RWPE1 (cell line): ENCODE data around the gene IL22RA1.

Source experiments
- CTCF ChIA-PET: fragments of 350-600 bp; sonication (Branson Sonifier 250); formaldehyde crosslinking; extraction: SDS; loops from one replicate; lab custom pipeline; 2021; lab: Yijun Ruan, JAX
- POLR2A ChIA-PET: fragments of 400-600 bp; formaldehyde crosslinking; extraction: SDS; loops from one replicate; lab custom pipeline; 2020; ENCODE audit warnings: antibody characterized with exemption; ENCODE audit not compliant: low non-redundant PET; lab: Yijun Ruan, JAX
- DNase-seq: peaks from one replicate; pipeline ENCODE4 v3.0.0; 2012; ENCODE audit warnings: low spot score
- H3K27ac ChIP-seq: fragments of 450-650 bp; 2 replicates; pipeline ENCODE4 v1.5.1; 2017
- TF ChIP-seq, protein P1 (sequence below): fragments of 450-650 bp; conservative IDR thresholded peaks from 2 replicates; pipeline ENCODE4 v1.5.1; 2017; ENCODE audit warnings: low read depth, mild to moderate bottlenecking

Gene IL22RA1, protein sequence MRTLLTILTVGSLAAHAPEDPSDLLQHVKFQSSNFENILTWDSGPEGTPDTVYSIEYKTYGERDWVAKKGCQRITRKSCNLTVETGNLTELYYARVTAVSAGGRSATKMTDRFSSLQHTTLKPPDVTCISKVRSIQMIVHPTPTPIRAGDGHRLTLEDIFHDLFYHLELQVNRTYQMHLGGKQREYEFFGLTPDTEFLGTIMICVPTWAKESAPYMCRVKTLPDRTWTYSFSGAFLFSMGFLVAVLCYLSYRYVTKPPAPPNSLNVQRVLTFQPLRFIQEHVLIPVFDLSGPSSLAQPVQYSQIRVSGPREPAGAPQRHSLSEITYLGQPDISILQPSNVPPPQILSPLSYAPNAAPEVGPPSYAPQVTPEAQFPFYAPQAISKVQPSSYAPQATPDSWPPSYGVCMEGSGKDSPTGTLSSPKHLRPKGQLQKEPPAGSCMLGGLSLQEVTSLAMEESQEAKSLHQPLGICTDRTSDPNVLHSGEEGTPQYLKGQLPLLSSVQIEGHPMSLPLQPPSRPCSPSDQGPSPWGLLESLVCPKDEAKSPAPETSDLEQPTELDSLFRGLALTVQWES

DNA sequence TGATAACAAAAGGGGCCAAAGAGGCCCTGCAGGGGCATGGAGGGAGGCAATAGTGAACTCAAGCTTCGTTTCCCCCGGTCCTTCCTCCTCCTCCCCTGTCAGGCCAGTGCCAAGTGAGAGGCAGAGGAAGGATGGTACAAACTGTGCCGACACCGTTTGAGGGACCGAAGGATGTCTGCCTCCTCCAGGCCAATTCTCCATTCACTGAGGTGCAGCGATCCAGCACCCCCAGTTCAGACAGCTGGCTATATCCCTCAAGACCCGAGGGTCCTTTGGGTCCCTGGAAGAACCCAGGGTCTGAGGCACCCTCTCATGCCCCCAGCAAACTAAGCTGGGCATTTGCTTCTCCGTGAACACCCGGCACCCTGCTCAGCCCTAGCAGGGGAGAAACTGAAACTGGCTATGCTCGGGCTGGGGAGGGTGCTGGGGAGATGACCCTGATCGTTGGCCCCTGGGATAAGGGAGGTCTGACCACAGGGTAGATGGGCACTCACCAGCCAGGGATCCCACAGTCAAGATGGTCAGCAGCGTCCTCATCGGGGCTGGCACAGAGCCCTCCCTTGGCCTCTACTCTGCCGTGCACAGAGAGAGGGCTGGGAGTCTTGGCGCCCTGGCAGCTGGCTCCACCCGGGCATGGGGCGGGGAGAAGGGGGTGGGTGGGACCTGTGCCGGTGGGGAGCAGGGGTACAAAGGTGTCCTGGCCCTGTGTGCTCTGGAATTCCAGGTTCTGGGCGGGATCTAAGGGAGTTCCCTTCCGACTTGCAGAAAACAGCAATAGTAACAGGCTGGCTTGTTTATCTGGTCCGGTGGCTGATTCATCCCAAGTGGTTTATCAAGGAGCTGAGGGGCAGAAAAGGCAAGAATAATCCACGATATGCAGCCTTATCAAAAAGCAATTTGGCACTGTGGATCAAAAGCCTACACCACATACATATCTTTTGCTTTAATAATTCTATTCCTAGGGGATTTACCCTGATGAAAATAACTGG lies at the start of gene IL22RA1:
Gene IL22RA1 (minus strand): TSS at position 595 of the 989 bp plus-strand sequence. CDS start 58 bp downstream, at position 537.
- DNase-seq, result peak; percentile 84
- TF ChIP-seq, protein P1, sequence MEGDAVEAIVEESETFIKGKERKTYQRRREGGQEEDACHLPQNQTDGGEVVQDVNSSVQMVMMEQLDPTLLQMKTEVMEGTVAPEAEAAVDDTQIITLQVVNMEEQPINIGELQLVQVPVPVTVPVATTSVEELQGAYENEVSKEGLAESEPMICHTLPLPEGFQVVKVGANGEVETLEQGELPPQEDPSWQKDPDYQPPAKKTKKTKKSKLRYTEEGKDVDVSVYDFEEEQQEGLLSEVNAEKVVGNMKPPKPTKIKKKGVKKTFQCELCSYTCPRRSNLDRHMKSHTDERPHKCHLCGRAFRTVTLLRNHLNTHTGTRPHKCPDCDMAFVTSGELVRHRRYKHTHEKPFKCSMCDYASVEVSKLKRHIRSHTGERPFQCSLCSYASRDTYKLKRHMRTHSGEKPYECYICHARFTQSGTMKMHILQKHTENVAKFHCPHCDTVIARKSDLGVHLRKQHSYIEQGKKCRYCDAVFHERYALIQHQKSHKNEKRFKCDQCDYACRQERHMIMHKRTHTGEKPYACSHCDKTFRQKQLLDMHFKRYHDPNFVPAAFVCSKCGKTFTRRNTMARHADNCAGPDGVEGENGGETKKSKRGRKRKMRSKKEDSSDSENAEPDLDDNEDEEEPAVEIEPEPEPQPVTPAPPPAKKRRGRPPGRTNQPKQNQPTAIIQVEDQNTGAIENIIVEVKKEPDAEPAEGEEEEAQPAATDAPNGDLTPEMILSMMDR, result no peak
- H3K27ac ChIP-seq, result peak within 1 kb of the TSS; percentile 80
- POLR2A ChIA-PET, result no interaction called here
- CTCF ChIA-PET, result interaction anchor here (0.5 to 1.5 kb wide), 3 partner anchors 45 to 248 kb away, joined by 3 to 8 read pairs (median 3); no protein-coding TSS in a partner anchor

DNA sequence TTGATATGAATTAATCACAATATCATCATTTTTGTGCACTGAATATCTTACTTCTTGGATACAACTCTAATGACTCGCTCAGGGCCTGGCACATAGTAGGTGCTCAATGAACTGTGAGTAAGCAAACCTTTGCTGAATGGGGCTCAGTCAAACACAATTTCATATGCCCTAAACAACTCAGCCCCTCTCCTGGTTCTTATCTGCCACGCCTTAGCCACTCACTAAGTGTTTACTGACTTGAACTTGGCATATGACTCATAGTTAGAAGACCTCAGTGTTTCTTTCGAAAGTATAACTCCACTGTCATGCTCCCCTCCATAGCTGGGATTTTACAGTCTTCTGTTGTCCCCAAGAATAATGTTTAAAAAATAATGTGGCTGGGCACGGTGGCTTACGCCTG lies 48.9 kb upstream of the IL22RA1 start:
- ChIA-PET POLR2A (no interaction called here), CTCF (interaction anchor here (0.6 kb wide), 2 partner anchors 9 to 81 kb away, joined by 3 read pairs; no protein-coding TSS in a partner anchor)
- H3K27ac ChIP-seq, result peak overlapping the region; percentile 68
- TF ChIP-seq, protein P1, result no peak
- DNase-seq, result peak; percentile 82

DNA sequence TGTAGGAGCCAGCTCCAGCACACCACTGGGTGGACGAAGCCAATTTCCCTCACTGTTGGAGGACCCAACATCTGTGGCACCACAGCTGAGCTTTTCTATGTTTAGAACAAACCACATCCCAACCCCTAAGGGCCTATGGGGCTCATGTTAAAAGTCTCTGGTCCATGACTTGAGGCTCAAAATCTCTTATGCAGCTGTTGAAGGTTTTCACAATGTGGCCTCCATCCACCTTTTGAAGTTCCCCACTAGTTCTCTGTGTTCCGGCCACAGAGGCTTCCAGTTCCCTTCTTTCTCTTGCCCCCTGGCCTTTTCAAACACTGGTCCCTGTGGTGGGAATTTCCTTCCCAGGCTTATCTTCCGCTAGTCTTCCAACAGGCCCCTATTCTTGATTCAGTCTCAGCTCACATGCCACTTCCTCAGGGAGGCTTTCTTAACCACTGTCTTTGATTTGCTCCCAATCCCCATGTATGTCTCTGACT lies 48.1 kb upstream of the IL22RA1 start:
- H3K27ac ChIP-seq, result peak overlapping the region; percentile 51
- DNase-seq, result no peak
- TF ChIP-seq, protein P1, result no peak
- CTCF ChIA-PET, result interaction anchor here (0.6 kb wide), 2 partner anchors 8 to 10 kb away, joined by 3 read pairs; no protein-coding TSS in a partner anchor
- POLR2A ChIA-PET, result no interaction called here

DNA sequence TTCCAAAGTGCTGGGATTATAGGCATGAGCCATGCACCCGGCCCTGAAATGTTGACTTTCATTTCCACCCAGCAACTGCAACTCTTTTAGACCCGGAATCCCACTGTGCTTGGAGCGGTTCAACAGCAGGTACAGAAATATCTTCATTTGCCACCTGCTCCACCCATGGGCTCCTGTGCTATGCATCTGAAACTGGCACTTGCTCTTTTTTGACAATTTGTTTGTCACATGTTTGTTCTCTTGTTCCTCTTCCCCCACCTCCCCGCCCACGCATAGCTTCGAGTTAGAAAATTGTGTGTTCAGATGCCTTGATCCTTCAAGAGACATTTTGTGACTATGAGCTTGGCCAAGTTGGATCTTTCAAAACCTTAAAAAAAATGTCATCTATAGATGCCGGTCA lies 46.6 kb upstream of the IL22RA1 start:
- POLR2A ChIA-PET, result no interaction called here
- CTCF ChIA-PET, result interaction anchor here (1.2 kb wide), 2 partner anchors 202 to 398 kb away, joined by 3 to 6 read pairs; no protein-coding TSS in a partner anchor
- TF ChIP-seq, protein P1, result no peak
- no peak overlapping the region for H3K27ac ChIP-seq
- no peak for DNase-seq

DNA sequence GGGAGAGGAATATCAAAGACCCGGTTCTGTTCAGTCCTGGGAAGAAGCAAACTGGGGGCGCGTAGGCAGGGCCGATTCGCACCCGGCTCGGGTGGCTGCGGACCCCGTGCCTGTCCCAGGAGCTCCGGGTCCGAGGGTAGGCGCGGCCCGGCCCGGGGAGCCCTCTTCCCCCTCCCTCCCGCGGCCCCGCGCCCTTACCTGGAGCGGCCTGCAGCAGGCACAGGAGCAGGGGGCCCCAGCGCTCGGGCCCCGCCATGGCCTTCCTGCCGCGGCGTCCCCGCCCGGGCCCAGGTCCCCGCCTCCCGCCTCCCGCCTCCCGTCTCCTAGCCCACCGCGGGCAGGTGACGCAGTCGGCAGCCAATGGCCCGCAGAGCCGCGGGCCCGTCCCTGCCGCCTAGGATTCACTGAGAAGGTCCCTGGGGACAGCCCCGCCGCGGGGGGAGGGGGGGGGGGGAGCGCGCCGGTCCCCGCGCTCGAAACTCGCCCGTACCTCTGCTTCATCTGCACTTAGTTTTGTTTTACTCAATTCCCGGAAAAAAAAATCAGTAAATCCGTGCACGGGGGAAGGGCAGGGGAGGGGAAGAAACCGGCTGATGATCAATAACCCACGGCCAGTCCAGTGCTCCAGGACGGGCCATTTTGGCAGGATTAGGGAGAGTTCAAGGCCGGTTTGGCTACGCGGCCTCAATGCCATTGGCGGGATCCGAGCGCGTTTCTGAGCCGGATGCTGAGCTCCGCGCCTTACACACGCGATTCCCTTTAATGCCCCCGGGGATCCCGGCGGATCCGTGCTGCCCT lies 44.3 kb upstream of the IL22RA1 start, which contains the start of gene IFNLR1:
Gene IFNLR1 (minus strand): TSS at position 297 of the 798 bp plus-strand sequence. CDS start 41 bp downstream, at position 256.
- H3K27ac ChIP-seq, result peak within 1 kb of the TSS; percentile 77
- CTCF ChIA-PET, result interaction anchor here (0.5 to 2.1 kb wide), 11 partner anchors 8 to 637 kb away, joined by 3 to 10 read pairs (median 4); partner anchors contain the start of gene NIPAL3
- POLR2A ChIA-PET, result interaction anchor here (0.5 kb wide), 1 partner anchor 23 kb away, joined by 3 read pairs; no protein-coding TSS in a partner anchor
- TF ChIP-seq, protein P1, result no peak
- peak; percentile 66 for DNase-seq
